Stimulated activated CD4-positive, alpha-beta T cell treated with anti-CD3 and anti-CD28 coated beads, Interleukin-2, amount 100 ng/mL, for 24 hours (primary cell): ENCODE data around the gene SLC5A1.
A peak's percentile ranks its signal among the peaks of the same experiment; 100 is the strongest.
"Not testable (repeated sequence)": the region's sequence is repeated elsewhere in the genome, so short reads cannot be mapped to it uniquely, and the experiment has no call there.

Experiments used
- DNase-seq, 2 donors: peaks; one replicate each; pipeline ENCODE4 v3.0.0-alpha.2; 2020

Gene SLC5A1

DNA sequence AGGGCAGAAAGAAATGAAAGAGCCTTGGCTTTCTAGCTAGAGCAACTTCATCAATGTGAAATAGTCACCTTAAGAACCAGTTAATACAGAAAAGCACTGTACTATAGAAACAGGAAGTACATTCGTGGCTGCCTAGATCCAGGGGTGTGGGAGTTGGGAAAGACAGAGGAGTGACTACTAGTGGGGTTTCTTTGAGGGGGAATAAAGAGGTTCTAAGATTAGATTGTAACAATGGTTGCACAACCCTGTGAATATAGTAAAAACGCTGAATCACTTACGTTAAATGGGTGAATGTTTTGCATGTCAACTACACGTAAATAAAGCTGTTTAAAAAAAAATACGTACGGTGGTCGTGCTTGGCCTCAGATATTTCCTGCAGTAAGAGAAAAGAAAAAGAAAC lies 107.6 kb downstream of the SLC5A1 start:
- DNase-seq: not testable (repeated sequence)

- not testable (repeated sequence) for DNase-seq
Observed at GRCh38 chr22:32151641-32152040, 108.6 kb downstream of the SLC5A1 start.

DNA sequence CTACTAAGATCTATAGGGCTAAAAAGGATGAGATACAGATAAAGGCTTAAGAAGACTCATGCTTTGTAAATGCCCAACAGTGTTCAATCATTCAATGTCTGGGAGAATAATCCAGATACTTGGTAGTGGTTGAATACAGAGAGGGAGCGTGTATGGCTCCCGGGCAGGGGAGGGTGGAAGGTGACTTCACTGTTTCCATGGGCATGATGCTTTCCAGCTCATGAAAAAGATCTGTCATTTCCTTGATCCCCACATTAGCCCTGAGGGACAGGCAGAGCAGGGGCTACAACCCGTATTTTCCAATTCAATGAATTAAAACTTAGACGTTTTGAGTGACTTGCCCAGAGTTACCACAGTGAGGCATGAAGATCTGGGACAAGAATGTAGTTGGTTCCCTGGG lies 111.7 kb downstream of the SLC5A1 start:
- DNase-seq: peak in 1 of 2 donors; percentile 2

GRCh38 chr22:32157632-32158031 lies 114.6 kb downstream of the SLC5A1 start:
- not testable (repeated sequence) for DNase-seq

- DNase-seq: peak in 1 of 2 donors; percentile 3
Observed at GRCh38 chr22:32158712-32159533, 115.9 kb downstream of the SLC5A1 start, which contains the start of gene C22orf42. C22orf42 (minus strand) TSS chr22:32159303; CDS start chr22:32159215, 88 bp downstream.

DNA sequence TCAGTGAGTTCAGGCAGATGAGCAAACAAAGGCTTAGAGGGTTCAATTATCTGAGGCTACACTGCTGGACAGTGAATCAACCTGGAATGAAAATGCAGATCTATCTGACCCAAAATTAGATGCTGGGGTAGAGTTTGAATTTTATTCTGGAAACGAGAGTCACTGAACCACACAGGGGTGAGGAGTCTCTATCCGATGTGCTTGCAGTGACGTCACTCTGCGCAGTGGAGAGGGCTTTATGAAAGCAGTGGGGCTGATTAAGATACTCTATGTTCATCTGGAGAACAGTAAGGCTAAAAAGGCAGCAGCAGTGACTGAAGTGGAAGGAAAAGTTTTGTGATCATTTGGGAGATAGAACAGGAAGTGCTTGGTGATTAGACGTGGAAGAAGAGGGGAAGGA lies 117.3 kb downstream of the SLC5A1 start:
- not testable (repeated sequence) for DNase-seq
